Transverse colon (tissue), 4 donors: ENCODE results near the gene CASP10.

Source experiments
- EP300 ChIP-seq: sonication (generic); formaldehyde crosslinking; IDR thresholded peaks from one replicate; pipeline ENCODE4 v1.6.1; 2017; ENCODE audit warnings: antibody characterized with exemption, low read depth
- POLR2A ChIP-seq: fragments of 450-650 bp; IDR thresholded peaks from one replicate; pipeline ENCODE4 v1.6.1; 2016; ENCODE audit warnings: antibody characterized with exemption, mild to moderate bottlenecking, moderate library complexity
- POLR2AphosphoS5 ChIP-seq, 3 donors: sonication (generic); formaldehyde crosslinking; IDR thresholded peaks; one replicate each; pipeline ENCODE4 v1.6.1; 2016; ENCODE audit warnings: antibody characterized with exemption in 3 of 3
- TF ChIP-seq, protein P1 (sequence below), 5 experiments: fragments of 200-600 bp in 3 of 5; fragments of 450-650 bp in 2 of 5; sonication (generic) in 3 of 5; IDR thresholded peaks; 1 replicate in 2 of 5; 2 replicates in 3 of 5; pipeline ENCODE4 v1.5.1; 2016 to 2017; ENCODE audit warnings: antibody characterized with exemption in 5 of 5, inconsistent platforms in 3 of 5, mild to moderate bottlenecking in 2 of 5, moderate library complexity in 1 of 5

DNA sequence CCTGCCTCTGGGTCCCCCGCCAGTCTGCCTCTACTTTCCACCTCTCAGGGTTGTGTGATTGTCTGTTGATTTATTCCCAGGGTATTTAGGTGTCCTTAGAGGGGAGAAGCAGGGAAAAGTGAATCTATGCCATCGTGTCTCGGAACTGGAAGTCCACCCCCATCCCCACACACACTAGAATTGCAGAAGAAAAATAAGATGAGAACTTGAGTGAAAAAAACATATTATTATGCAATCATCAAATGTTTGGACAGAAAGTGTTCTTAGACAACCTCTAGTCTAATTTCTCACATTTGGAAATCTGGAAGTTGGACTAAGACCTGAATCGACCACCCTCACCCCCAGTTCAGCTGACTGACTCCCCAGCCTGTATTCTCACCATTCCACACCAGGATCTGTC is 63.3 kb downstream of the CASP10 start:
- TF ChIP-seq POLR2A (no peak), POLR2AphosphoS5 (IDR thresholded peaks at IDR 0.05) (no peak), EP300 (no peak)
- TF ChIP-seq, protein P1, sequence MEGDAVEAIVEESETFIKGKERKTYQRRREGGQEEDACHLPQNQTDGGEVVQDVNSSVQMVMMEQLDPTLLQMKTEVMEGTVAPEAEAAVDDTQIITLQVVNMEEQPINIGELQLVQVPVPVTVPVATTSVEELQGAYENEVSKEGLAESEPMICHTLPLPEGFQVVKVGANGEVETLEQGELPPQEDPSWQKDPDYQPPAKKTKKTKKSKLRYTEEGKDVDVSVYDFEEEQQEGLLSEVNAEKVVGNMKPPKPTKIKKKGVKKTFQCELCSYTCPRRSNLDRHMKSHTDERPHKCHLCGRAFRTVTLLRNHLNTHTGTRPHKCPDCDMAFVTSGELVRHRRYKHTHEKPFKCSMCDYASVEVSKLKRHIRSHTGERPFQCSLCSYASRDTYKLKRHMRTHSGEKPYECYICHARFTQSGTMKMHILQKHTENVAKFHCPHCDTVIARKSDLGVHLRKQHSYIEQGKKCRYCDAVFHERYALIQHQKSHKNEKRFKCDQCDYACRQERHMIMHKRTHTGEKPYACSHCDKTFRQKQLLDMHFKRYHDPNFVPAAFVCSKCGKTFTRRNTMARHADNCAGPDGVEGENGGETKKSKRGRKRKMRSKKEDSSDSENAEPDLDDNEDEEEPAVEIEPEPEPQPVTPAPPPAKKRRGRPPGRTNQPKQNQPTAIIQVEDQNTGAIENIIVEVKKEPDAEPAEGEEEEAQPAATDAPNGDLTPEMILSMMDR (IDR thresholded peaks at IDR 0.05) = no peak
